Esophagus muscularis mucosa (tissue), 4 donors: ENCODE data around the gene CHST9. TPM values are rescaled to one million over a fixed set of nuclear protein-coding genes. Genes with fewer than 3 reads are reported as not detected.

Source experiments
- DNase-seq: peaks from one replicate; pipeline ENCODE4 v3.0.0-alpha.2; 2017; ENCODE audit errors: extremely low spot score
- H3K27ac ChIP-seq, 4 donors: fragments of 200-600 bp; sonication (generic); replicated peaks in 1 of 4; 1 replicate in 3 of 4; 2 replicates in 1 of 4; pipeline ENCODE4 v1.5.1; 2016 to 2019; ENCODE audit warnings: mild to moderate bottlenecking in 1 of 4
- H3K27me3 ChIP-seq, 4 donors: fragments of 200-600 bp; sonication (generic); one replicate each; pipeline versions ENCODE4 v1.5.1 to v1.6.0; 2016 to 2019
- H3K36me3 ChIP-seq, 4 donors: fragments of 200-600 bp; sonication (generic); one replicate each; pipeline ENCODE4 v1.5.1; 2016 to 2019
- H3K4me1 ChIP-seq, 4 donors: fragments of 200-600 bp; sonication (generic); one replicate each; pipeline ENCODE4 v1.5.1; 2016 to 2019
- H3K4me3 ChIP-seq, 4 donors: fragments of 200-600 bp; sonication (generic); 1 replicate in 2 of 4; 2 replicates in 2 of 4; pipeline ENCODE4 v1.5.1; 2016 to 2019; ENCODE audit warnings: mild to moderate bottlenecking in 4 of 4, moderate library complexity in 1 of 4
- H3K9me3 ChIP-seq, 4 donors: fragments of 200-600 bp; sonication (generic); 1 replicate in 3 of 4; 2 replicates in 1 of 4; pipeline ENCODE4 v1.5.1; 2016 to 2019
- EP300 ChIP-seq: sonication (generic); formaldehyde crosslinking; IDR thresholded peaks from one replicate; pipeline ENCODE4 v1.6.1; 2017; ENCODE audit warnings: antibody characterized with exemption
- POLR2A ChIP-seq: fragments of 450-650 bp; IDR thresholded peaks from one replicate; pipeline ENCODE4 v1.6.1; 2017; ENCODE audit warnings: antibody characterized with exemption, moderate library complexity, mild to moderate bottlenecking, low read depth
- POLR2AphosphoS5 ChIP-seq, 2 donors: sonication (generic); formaldehyde crosslinking; IDR thresholded peaks; one replicate each; pipeline ENCODE4 v1.6.1; 2017; ENCODE audit warnings: antibody characterized with exemption in 2 of 2
- WGBS: methylation state at CpG from one replicate; pipeline ENCODE4 v1.1.5; 2018; 5-methylcytosine and 5-hydroxymethylcytosine counted together
- intact Hi-C: fragments of 100-400 bp; cut with DNase I; formaldehyde crosslinking; loops from one replicate; pipeline ENCODE4 v1.15.1; 2023
- total RNA-seq, 4 donors: library from RNA; depleted of rRNA; stranded (reverse); fragments of >200 nt; gene quantifications; one replicate each; pipeline versions ENCODE4 v1.1.0 to v1.2.1, GENCODE V29; 2016
- TF ChIP-seq, protein P1 (sequence below), 3 experiments: fragments of 200-600 bp in 2 of 3; fragments of 450-650 bp in 1 of 3; sonication (generic) in 2 of 3; IDR thresholded peaks; one replicate each; pipeline ENCODE4 v1.5.1; 2017 to 2019; ENCODE audit warnings: antibody characterized with exemption in 3 of 3, mild to moderate bottlenecking in 2 of 3, moderate library complexity in 1 of 3

The CHST9 gene
- total RNA-seq, 4 donors from 2014 or later: 0.42 to 2.4 (median 1.4) TPM

DNA sequence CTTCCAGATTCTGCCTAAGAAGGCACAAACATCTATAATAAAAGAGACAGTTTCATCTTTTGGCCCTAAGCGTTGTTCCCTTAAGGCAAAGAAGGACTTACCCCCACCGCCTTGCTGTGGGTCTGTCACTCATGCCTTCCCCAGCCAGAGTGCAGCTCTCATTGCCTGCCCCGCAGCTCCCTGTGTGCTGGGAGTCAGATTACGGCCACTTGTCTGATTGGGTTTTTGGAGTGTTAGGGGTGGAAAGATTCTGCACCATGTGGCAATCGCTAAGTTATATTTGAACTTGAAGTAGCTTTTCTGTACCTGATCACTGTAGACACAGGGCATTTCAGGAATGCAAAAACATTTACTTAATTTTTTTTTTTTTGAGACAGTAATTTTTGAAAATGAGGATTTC, 319.6 kb downstream of the CHST9 start, which contains the start of gene AQP4:
Gene AQP4 (minus strand): TSS at position 151 of the 400 bp plus-strand sequence. CDS start 18 bp downstream, at position 133.
- intact Hi-C loops: no loop called here
- Histone ChIP-seq H3K4me1 (peaks cover 11 to 20% (median 13%) of the 10 kb centered on the region in 4 donors), H3K27me3 (peaks cover 0 to 13% (median 5%) of the 10 kb centered on the region in 4 donors), H3K9me3 (no peaks in the 10 kb centered on the region), H3K36me3 (peaks cover 0 to 5% (median 0%) of the 10 kb centered on the region in 4 donors), H3K4me3 (no peak within 1 kb of the TSS), H3K27ac (no peak within 1 kb of the TSS)
- TF ChIP-seq, protein P1, sequence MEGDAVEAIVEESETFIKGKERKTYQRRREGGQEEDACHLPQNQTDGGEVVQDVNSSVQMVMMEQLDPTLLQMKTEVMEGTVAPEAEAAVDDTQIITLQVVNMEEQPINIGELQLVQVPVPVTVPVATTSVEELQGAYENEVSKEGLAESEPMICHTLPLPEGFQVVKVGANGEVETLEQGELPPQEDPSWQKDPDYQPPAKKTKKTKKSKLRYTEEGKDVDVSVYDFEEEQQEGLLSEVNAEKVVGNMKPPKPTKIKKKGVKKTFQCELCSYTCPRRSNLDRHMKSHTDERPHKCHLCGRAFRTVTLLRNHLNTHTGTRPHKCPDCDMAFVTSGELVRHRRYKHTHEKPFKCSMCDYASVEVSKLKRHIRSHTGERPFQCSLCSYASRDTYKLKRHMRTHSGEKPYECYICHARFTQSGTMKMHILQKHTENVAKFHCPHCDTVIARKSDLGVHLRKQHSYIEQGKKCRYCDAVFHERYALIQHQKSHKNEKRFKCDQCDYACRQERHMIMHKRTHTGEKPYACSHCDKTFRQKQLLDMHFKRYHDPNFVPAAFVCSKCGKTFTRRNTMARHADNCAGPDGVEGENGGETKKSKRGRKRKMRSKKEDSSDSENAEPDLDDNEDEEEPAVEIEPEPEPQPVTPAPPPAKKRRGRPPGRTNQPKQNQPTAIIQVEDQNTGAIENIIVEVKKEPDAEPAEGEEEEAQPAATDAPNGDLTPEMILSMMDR (IDR thresholded peaks at IDR 0.05): no peak
- TF ChIP-seq POLR2AphosphoS5 (IDR thresholded peaks at IDR 0.05) (no peak), EP300 (no peak), POLR2A (no peak)
- WGBS: 60% methylated on average over 5 of the region's 5 CpGs
- no peak for DNase-seq

DNA sequence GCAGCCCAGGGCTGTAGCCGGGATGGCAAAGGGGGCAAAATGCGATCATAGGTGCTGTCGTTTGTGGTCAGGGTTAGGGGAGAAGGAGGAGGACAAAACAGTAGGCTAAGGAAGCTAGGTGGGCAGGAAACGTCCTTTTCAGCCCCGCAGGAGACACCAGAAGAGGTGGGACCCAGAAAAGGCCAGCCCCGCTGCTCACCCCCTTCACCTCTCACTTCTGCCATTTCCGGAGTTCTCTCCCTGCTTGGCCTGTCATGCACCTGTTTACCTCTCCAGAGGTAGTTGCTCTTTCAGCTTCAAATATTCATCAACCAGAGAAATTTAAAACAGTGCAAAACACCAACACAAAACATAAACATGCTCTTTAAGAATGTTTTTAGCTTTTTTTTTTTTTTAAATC, 320.4 kb downstream of the CHST9 start:
- 87% methylated on average over 7 of the region's 7 CpGs for WGBS
- H3K27ac ChIP-seq: no peak overlapping the region
- H3K4me1 ChIP-seq: peaks cover 10 to 20% (median 12%) of the 10 kb centered on the region in 4 donors
- no peaks in the 10 kb centered on the region for H3K9me3 ChIP-seq
- H3K27me3 ChIP-seq: peaks cover 0 to 13% (median 5%) of the 10 kb centered on the region in 4 donors
- intact Hi-C loops: no loop called here
- TF ChIP-seq POLR2A (no peak), EP300 (no peak), POLR2AphosphoS5 (IDR thresholded peaks at IDR 0.05) (no peak)
- TF ChIP-seq, protein P1 (IDR thresholded peaks at IDR 0.05): no peak
- no peak overlapping the region for H3K4me3 ChIP-seq
- DNase-seq: no peak
- H3K36me3 ChIP-seq: peaks cover 0 to 5% (median 0%) of the 10 kb centered on the region in 4 donors

DNA sequence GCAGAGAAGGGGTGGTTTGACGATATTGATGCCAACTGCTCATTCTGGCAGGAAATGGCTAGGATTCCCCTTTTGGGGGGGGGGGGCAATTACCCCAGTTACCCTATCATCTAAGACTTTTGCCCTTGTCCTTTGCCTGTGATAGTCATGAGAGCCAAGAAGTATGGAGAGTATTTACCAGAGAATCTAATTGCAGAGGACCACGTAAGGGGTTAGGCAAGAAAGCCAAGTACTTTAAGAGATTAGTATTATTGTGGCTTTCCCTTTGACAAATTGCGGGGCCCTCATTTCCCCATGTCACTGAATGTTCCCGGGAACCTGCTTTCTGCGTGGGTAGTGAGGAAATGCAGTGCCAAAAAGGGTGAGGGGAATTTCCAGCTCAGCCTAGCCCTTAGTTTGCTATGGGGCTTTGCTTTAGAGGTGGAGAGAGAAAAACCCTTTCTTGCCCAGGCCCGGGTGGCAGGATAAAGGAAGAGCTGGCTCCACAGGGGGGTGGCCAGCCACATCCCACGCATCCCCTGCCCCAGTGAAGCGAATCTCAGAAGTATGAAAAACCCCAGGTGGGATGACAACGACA, 321.1 kb downstream of the CHST9 start:
- no peaks in the 10 kb centered on the region for H3K9me3 ChIP-seq
- peaks cover 7 to 14% (median 11%) of the 10 kb centered on the region in 4 donors for H3K4me1 ChIP-seq
- intact Hi-C loops: no loop called here
- peaks cover 0 to 5% (median 0%) of the 10 kb centered on the region in 4 donors for H3K36me3 ChIP-seq
- no peak overlapping the region for H3K27ac ChIP-seq
- H3K27me3 ChIP-seq: peaks cover 0 to 13% (median 5%) of the 10 kb centered on the region in 4 donors
- 54% methylated on average over 9 of the region's 9 CpGs for whole genome bisulfite sequencing
- no peak overlapping the region for H3K4me3 ChIP-seq
- no peak for DNase-seq
- TF ChIP-seq, protein P1 (IDR thresholded peaks at IDR 0.05): no peak
- TF ChIP-seq POLR2AphosphoS5 (IDR thresholded peaks at IDR 0.05): no peak
- TF ChIP-seq POLR2A: no peak
- no peak for TF ChIP-seq EP300

DNA sequence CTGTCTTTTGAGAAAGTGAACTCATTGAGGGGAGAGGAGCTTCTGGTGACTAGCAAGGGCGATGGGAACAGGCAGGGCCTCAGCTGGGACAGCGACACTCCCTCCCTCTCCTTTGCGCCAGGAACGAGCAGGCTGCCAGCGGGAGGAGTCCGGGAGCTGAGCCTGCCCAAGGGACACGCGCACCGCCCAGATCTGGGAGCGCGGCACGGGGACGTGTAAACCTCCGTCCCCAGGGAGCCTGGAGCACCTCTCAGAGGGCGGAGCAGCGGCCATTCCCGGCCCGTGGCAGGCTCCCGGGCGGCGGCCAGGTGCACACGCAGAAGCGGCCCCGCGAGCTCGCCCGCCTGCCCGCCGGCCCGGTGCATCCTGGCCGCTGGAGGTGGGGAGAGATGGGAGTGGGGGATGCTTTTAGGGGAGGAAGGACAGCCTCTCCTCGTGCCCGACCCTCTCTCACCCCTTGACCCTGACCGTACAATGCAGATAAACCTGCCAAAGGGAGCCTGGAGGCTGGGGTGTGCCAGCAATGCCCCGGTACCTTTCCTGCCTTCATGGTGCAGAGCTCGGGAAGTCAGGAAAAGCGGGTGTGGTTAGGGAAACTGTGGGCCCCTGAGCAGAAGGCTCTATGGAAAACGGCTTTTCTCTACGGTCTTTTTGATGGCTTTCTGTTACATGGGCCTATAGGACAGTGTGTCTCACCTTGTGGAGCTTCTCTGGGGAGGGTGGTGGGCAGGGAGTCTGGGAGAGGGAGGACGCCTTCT, 321.8 kb downstream of the CHST9 start:
- 11% methylated on average over 30 of the region's 40 CpGs for WGBS
- no peak for TF ChIP-seq POLR2A
- TF ChIP-seq, protein P1 (IDR thresholded peaks at IDR 0.05): no peak
- no peak for TF ChIP-seq EP300
- TF ChIP-seq POLR2AphosphoS5 (IDR thresholded peaks at IDR 0.05): no peak
- H3K4me3 ChIP-seq: peak overlapping the region; percentile 46 to 58 (median 48)
- intact Hi-C loops: no loop called here
- H3K27me3 ChIP-seq: peaks cover 0 to 13% (median 5%) of the 10 kb centered on the region in 4 donors
- peaks cover 0 to 5% (median 0%) of the 10 kb centered on the region in 4 donors for H3K36me3 ChIP-seq
- H3K4me1 ChIP-seq: peaks cover 0 to 11% (median 10%) of the 10 kb centered on the region in 4 donors
- H3K9me3 ChIP-seq: no peaks in the 10 kb centered on the region
- no peak overlapping the region for H3K27ac ChIP-seq
- DNase-seq: no peak
